Stimulated activated CD4-positive, alpha-beta T cell treated with anti-CD3 and anti-CD28 coated beads, Interleukin-12 subunit alpha, Interleukin-12 subunit beta, amount 100 ng/mL, for 4 hours (primary cell): ENCODE data around the gene CYP27B1.

Experiments
- DNase-seq: peaks from one replicate; pipeline ENCODE4 v3.0.0-alpha.2; 2020

The CYP27B1 gene

GRCh38 chr12:57750561-57751431, 16.1 kb downstream of the CYP27B1 start:
- no peak for DNase-seq

GRCh38 chr12:57749061-57749460, 17.8 kb downstream of the CYP27B1 start:
- no peak for DNase-seq

- no peak for DNase-seq
These were observed 20.9 kb downstream of the CYP27B1 start for GRCh38 chr12:57746025-57746424.

GRCh38 chr12:57745485-57745881, 21.4 kb downstream of the CYP27B1 start:
- DNase-seq = no peak

GRCh38 chr12:57744777-57745484, 21.9 kb downstream of the CYP27B1 start, which contains the start of gene TSPAN31:
TSS of gene TSPAN31 (plus strand) at chr12:57745039. CDS start at chr12:57745155, 116 bp downstream.
- DNase-seq = peak; percentile 91

- DNase-seq = peak; percentile 70
These were observed 22.6 kb downstream of the CYP27B1 start for GRCh38 chr12:57744194-57744776.

- no peak for DNase-seq
These were observed 23.1 kb downstream of the CYP27B1 start for GRCh38 chr12:57743769-57744168.

GRCh38 chr12:57741844-57742738, 24.8 kb downstream of the CYP27B1 start:
- DNase-seq = peak; percentile 70

- DNase-seq = no peak
These were observed 25.5 kb downstream of the CYP27B1 start for GRCh38 chr12:57741413-57741789.

- DNase-seq = peak; percentile 55
These were observed 26.0 kb downstream of the CYP27B1 start for GRCh38 chr12:57740656-57741412.

GRCh38 chr12:57739914-57740538, 26.9 kb downstream of the CYP27B1 start:
- no peak for DNase-seq

GRCh38 chr12:57739387-57739786, 27.5 kb downstream of the CYP27B1 start:
- no peak for DNase-seq

- no peak for DNase-seq
These were observed 28.1 kb downstream of the CYP27B1 start, which contains the start of gene AGAP2 for GRCh38 chr12:57738661-57739237. TSS of gene AGAP2 (minus strand) at chr12:57738742. CDS start at chr12:57738246, 496 bp downstream.

- DNase-seq = no peak
These were observed 29.1 kb downstream of the CYP27B1 start for GRCh38 chr12:57737467-57738460.

- DNase-seq = no peak
These were observed 30.0 kb downstream of the CYP27B1 start for GRCh38 chr12:57736741-57737466.

- no peak for DNase-seq
These were observed 30.7 kb downstream of the CYP27B1 start for GRCh38 chr12:57735952-57736740.

GRCh38 chr12:57735198-57735855, 31.6 kb downstream of the CYP27B1 start:
- DNase-seq = no peak
